Neural progenitor cell (in vitro differentiated cells): ENCODE results near the gene MANBA. TPM values are rescaled to one million over a fixed set of nuclear protein-coding genes. Genes with fewer than 3 reads are reported as not detected.
A peak's percentile ranks its signal among the peaks of the same experiment; 100 is the strongest.

Experiments
- DNase-seq: peaks from one replicate; pipeline ENCODE4 v3.0.0-alpha.2; 2016; ENCODE audit warnings: low spot score
- H2AFZ ChIP-seq: fragments of 200-600 bp; sonication (generic); replicated peaks from 2 replicates; pipeline ENCODE4 v1.6.1; 2016; ENCODE audit warnings: antibody characterized with exemption
- H3F3A ChIP-seq: fragments of 200-600 bp; sonication (generic); 2 replicates; pipeline ENCODE4 v1.6.1; 2016; ENCODE audit warnings: antibody characterized with exemption, low read depth
- H3K27ac ChIP-seq: fragments of 200-600 bp; sonication (generic); 2 replicates; pipeline ENCODE4 v1.5.1; 2016; ENCODE audit warnings: mild to moderate bottlenecking
- H3K27me3 ChIP-seq: fragments of 200-600 bp; sonication (generic); 2 replicates; pipeline ENCODE4 v1.6.1; 2016; ENCODE audit warnings: mild to moderate bottlenecking, moderate library complexity
- H3K36me3 ChIP-seq: fragments of 200-600 bp; sonication (generic); 2 replicates; pipeline ENCODE4 v1.5.1; 2016
- H3K4me1 ChIP-seq: fragments of 200-600 bp; sonication (generic); 2 replicates; pipeline ENCODE4 v1.6.1; 2016; ENCODE audit warnings: mixed run types
- H3K4me2 ChIP-seq: fragments of 200-600 bp; sonication (generic); 2 replicates; pipeline ENCODE4 v1.6.1; 2016
- H3K4me3 ChIP-seq: fragments of 200-600 bp; sonication (generic); 2 replicates; pipeline ENCODE4 v1.5.1; 2016
- H3K79me2 ChIP-seq: fragments of 200-600 bp; sonication (generic); 2 replicates; pipeline ENCODE4 v1.6.1; 2016; ENCODE audit warnings: low read depth
- H3K9ac ChIP-seq: fragments of 200-600 bp; sonication (generic); 2 replicates; pipeline ENCODE4 v1.6.1; 2016
- H3K9me3 ChIP-seq: fragments of 200-600 bp; sonication (generic); 2 replicates; pipeline ENCODE4 v1.5.1; 2016; ENCODE audit warnings: low read depth
- H4K20me1 ChIP-seq: fragments of 200-600 bp; sonication (generic); 2 replicates; pipeline ENCODE4 v1.6.1; 2016; ENCODE audit warnings: low read depth
- H3K27ac Mint-ChIP-seq: 3 replicates; pipeline ENCODE4 v1.8.0; 2021; ENCODE audit warnings: mixed read lengths
- H3K27me3 Mint-ChIP-seq: 2 replicates; pipeline ENCODE4 v1.8.0; 2022; ENCODE audit warnings: low read depth, mild to moderate bottlenecking, inconsistent platforms, moderate library complexity, mixed read lengths; ENCODE audit not compliant: insufficient read depth
- H3K36me3 Mint-ChIP-seq: 3 replicates; pipeline ENCODE4 v1.8.0; 2021; ENCODE audit warnings: mixed read lengths
- H3K4me1 Mint-ChIP-seq: 3 replicates; pipeline ENCODE4 v1.8.0; 2021; ENCODE audit warnings: mixed read lengths
- H3K4me3 Mint-ChIP-seq: 3 replicates; pipeline ENCODE4 v1.8.0; 2021; ENCODE audit warnings: mild to moderate bottlenecking, moderate library complexity, mixed read lengths
- H3K9me3 Mint-ChIP-seq: 3 replicates; pipeline ENCODE4 v1.8.0; 2020; ENCODE audit warnings: mixed read lengths
- EZH2 ChIP-seq: fragments of 200-600 bp; sonication (generic); IDR thresholded peaks from 2 replicates; pipeline ENCODE4 v1.6.1; 2017; ENCODE audit warnings: antibody characterized with exemption, mild to moderate bottlenecking, moderate library complexity
- EZH2phosphoT487 ChIP-seq: fragments of 200-600 bp; sonication (generic); IDR thresholded peaks from 2 replicates; pipeline ENCODE4 v1.6.1; 2017; ENCODE audit warnings: antibody characterized with exemption
- total RNA-seq: library from RNA; depleted of rRNA; stranded (reverse); fragments of >200 nt; gene quantifications from 2 replicates; pipeline ENCODE4 v1.2.3, GENCODE V29; 2015; ENCODE audit warnings: low replicate concordance
- TF ChIP-seq, protein P1 (sequence below): fragments of 200-600 bp; sonication (generic); IDR thresholded peaks from 2 replicates; pipeline ENCODE4 v1.5.1; 2017; ENCODE audit warnings: antibody characterized with exemption, mild to moderate bottlenecking

Gene MANBA
- total RNA-seq, 1 donor from 2014 or later = 53.4 TPM

DNA sequence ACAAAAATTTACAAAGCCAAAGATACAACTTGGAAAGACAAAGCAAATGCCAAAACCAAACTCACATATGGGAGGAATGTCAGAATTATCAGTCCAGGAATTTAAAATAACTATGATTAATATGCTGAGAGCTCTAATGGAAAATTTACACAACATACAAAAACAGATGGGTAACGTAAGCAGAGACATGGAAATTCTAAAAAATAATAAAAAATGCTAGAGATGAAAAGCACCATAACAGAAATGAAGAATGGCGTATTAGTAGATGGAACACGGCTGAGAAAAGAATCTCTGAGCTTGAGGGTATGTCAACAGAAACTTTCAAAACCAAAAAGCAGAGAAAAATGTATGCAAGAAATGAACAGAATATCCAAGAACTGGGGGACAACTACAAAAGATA lies 4.1 kb upstream of the MANBA start:
- Histone ChIP-seq H3K79me2 (peaks cover 6% of the 10 kb centered on the region), H3K9ac (no peak overlapping the region), H3K4me2 (no peak overlapping the region), H3K4me3 (no peak overlapping the region), H3F3A (peaks cover 20% of the 10 kb centered on the region), H3K27me3 (no peaks in the 10 kb centered on the region), H3K4me1 (peaks cover 7% of the 10 kb centered on the region), H2AFZ (no peak overlapping the region), H3K27ac (no peak overlapping the region), H3K9me3 (no peaks in the 10 kb centered on the region), H3K36me3 (no peaks in the 10 kb centered on the region), H4K20me1 (peaks cover 4% of the 10 kb centered on the region)
- DNase-seq = no peak
- Mint-ChIP-seq H3K4me1 (peaks cover 10% of the 10 kb centered on the region), H3K36me3 (no peaks in the 10 kb centered on the region), H3K4me3 (no peak overlapping the region), H3K27ac (no peak overlapping the region), H3K27me3 (peaks cover 11% of the 10 kb centered on the region), H3K9me3 (no peaks in the 10 kb centered on the region)
- no peak for TF ChIP-seq EZH2
- TF ChIP-seq EZH2phosphoT487 = no peak
- TF ChIP-seq, protein P1, sequence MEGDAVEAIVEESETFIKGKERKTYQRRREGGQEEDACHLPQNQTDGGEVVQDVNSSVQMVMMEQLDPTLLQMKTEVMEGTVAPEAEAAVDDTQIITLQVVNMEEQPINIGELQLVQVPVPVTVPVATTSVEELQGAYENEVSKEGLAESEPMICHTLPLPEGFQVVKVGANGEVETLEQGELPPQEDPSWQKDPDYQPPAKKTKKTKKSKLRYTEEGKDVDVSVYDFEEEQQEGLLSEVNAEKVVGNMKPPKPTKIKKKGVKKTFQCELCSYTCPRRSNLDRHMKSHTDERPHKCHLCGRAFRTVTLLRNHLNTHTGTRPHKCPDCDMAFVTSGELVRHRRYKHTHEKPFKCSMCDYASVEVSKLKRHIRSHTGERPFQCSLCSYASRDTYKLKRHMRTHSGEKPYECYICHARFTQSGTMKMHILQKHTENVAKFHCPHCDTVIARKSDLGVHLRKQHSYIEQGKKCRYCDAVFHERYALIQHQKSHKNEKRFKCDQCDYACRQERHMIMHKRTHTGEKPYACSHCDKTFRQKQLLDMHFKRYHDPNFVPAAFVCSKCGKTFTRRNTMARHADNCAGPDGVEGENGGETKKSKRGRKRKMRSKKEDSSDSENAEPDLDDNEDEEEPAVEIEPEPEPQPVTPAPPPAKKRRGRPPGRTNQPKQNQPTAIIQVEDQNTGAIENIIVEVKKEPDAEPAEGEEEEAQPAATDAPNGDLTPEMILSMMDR = no peak

DNA sequence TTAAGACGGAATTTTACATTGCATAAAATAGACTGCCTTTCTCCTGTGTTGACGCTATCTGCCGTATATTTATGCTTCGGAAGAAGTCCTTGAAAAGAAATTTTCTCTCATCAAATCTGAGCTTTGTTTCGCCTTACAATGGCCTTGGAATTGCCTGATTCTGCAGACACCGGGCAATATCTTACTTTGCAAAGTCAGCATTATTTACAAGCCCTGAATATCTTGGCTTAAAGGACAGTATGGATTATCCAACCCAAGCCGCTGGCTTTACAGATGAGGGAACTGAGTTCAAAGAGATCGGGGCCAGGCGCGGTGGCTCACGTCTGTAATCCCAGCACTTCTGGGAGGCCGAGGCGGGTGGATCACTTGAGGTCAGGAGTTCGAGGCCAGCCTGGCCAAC lies 1.1 kb upstream of the MANBA start:
- H3K4me2 ChIP-seq = peak overlapping the region; percentile 93

GRCh38 chr4:102761296-102761701 lies 531 bp upstream of the MANBA start:
- Mint-ChIP-seq H3K4me1 (peaks cover 21% of the 10 kb centered on the region), H3K9me3 (peaks cover 2% of the 10 kb centered on the region), H3K27ac (peak overlapping the region; percentile 6), H3K27me3 (peaks cover 16% of the 10 kb centered on the region), H3K36me3 (peaks cover 4% of the 10 kb centered on the region), H3K4me3 (peak overlapping the region; percentile 99)
- peaks cover 41% of the 10 kb centered on the region for H3K79me2 ChIP-seq
- H2AFZ ChIP-seq = peak overlapping the region; percentile 99
- peaks cover 20% of the 10 kb centered on the region for H3F3A ChIP-seq
- no peak for TF ChIP-seq EZH2phosphoT487
- no peak for TF ChIP-seq EZH2
- TF ChIP-seq, protein P1 = no peak
- peaks cover 7% of the 10 kb centered on the region for H4K20me1 ChIP-seq
- H3K27me3 ChIP-seq = no peaks in the 10 kb centered on the region
- no peak overlapping the region for H3K27ac ChIP-seq
- H3K9ac ChIP-seq = no peak overlapping the region
- peak overlapping the region; percentile 71 for H3K4me3 ChIP-seq
- peak overlapping the region; percentile 93 for H3K4me2 ChIP-seq
- H3K36me3 ChIP-seq = no peaks in the 10 kb centered on the region
- DNase-seq = no peak
- H3K4me1 ChIP-seq = peaks cover 7% of the 10 kb centered on the region
- no peaks in the 10 kb centered on the region for H3K9me3 ChIP-seq

More for the DNA sequence above, 1.1 kb upstream of the MANBA start:
- Mint-ChIP-seq H3K9me3 (peaks cover 2% of the 10 kb centered on the region), H3K4me3 (peak overlapping the region; percentile 99), H3K36me3 (peaks cover 3% of the 10 kb centered on the region), H3K4me1 (peaks cover 21% of the 10 kb centered on the region), H3K27me3 (peaks cover 16% of the 10 kb centered on the region), H3K27ac (no peak overlapping the region)
- no peak for DNase-seq
- Histone ChIP-seq H3K4me3 (peak overlapping the region; percentile 71), H3K79me2 (peaks cover 36% of the 10 kb centered on the region), H3K27ac (no peak overlapping the region), H3K9me3 (no peaks in the 10 kb centered on the region), H3K4me1 (peaks cover 7% of the 10 kb centered on the region), H3K27me3 (no peaks in the 10 kb centered on the region), H4K20me1 (peaks cover 7% of the 10 kb centered on the region), H3K9ac (no peak overlapping the region), H3F3A (peaks cover 20% of the 10 kb centered on the region), H2AFZ (peak overlapping the region; percentile 99), H3K36me3 (no peaks in the 10 kb centered on the region)
- TF ChIP-seq EZH2 (no peak), EZH2phosphoT487 (no peak)
- TF ChIP-seq, protein P1 = no peak
